GM12872 (cell line): ENCODE results near the gene TMEM186.

Experiments used
- TF ChIP-seq, protein P1 (sequence below): IDR thresholded peaks from 3 replicates; pipeline ENCODE4 v1.5.1; 2011; ENCODE audit warnings: low read depth, mild to moderate bottlenecking, low read length, moderate library complexity; ENCODE audit not compliant: insufficient read depth

Gene TMEM186

DNA sequence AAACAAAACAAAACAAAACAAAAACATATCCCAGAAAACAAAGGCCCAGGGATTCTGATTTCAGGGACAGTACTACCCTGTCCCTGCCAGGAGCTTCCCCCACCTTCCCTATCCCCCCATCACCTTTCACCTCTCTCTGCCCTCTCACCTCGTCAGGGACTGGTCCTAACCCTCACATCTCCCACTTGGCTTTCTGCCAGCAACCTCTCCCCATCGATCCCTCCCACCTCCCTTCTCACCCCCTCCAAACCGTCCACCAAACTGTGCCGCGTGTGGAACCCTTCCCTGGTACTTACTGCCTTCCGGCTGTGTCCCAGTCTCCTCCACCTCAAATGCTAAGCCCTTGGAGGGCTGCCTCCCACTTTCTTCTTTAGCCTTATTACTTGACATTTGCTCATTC, 36.4 kb downstream of the TMEM186 start:
- TF ChIP-seq, protein P1, sequence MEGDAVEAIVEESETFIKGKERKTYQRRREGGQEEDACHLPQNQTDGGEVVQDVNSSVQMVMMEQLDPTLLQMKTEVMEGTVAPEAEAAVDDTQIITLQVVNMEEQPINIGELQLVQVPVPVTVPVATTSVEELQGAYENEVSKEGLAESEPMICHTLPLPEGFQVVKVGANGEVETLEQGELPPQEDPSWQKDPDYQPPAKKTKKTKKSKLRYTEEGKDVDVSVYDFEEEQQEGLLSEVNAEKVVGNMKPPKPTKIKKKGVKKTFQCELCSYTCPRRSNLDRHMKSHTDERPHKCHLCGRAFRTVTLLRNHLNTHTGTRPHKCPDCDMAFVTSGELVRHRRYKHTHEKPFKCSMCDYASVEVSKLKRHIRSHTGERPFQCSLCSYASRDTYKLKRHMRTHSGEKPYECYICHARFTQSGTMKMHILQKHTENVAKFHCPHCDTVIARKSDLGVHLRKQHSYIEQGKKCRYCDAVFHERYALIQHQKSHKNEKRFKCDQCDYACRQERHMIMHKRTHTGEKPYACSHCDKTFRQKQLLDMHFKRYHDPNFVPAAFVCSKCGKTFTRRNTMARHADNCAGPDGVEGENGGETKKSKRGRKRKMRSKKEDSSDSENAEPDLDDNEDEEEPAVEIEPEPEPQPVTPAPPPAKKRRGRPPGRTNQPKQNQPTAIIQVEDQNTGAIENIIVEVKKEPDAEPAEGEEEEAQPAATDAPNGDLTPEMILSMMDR = no peak

DNA sequence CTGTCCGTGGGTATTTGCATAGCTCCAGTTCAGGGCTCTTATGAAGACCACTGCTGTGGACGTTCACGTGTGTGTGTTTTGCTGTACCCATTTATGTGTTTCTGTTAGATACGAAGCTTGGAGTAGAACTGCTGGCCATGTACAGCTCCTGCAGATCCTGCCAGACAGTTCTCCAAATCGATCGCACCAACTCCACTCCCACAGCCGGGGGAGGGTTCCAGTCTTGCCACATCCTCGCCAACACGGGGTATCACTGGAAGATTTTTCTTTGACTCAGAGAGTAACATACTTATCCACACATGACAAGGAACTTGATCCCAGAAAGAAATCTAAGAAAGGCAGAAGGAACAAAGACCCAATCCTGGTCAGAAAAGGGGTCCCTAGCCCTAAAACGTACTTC, 37.4 kb downstream of the TMEM186 start:
- TF ChIP-seq, protein P1 = no peak

DNA sequence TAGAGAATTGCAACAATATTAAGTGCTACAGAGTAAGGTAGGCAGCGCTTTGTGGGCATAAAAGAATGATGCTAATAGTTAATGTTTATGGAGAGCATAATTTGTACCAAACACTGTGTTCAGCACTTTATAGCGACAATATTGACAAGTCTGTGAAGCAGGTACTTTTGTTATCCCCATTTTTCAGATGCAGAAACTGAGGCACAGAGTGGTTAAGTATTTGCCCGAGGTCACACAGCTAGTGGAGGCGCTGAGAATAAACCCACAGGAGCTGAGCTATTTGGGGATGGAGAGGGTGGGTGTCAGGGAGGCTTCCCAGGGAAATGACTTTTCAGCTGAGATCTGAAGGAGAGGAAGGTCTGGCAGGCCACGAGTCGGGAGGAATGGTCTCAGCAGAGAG, 39.4 kb downstream of the TMEM186 start:
- TF ChIP-seq, protein P1 = no peak

DNA sequence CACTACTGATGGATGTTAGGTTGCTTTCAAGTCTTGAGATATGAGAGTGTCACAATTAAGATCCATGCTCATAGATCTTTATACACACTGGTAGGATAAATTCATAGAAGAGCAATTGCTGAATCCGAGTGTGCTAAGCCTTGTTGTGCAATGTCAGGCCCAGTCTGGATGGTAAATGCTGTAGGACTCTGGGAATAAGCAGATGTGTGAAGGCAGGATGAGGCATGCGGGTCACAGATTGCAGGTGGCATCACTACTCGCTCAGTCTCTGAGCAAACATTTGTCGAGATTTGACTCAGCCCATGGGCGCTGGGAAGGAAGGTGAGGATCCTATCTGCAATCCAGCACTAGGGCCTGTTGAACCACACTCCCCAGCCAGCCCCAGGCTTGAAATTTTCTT, 40.7 kb downstream of the TMEM186 start:
- TF ChIP-seq, protein P1 = no peak

DNA sequence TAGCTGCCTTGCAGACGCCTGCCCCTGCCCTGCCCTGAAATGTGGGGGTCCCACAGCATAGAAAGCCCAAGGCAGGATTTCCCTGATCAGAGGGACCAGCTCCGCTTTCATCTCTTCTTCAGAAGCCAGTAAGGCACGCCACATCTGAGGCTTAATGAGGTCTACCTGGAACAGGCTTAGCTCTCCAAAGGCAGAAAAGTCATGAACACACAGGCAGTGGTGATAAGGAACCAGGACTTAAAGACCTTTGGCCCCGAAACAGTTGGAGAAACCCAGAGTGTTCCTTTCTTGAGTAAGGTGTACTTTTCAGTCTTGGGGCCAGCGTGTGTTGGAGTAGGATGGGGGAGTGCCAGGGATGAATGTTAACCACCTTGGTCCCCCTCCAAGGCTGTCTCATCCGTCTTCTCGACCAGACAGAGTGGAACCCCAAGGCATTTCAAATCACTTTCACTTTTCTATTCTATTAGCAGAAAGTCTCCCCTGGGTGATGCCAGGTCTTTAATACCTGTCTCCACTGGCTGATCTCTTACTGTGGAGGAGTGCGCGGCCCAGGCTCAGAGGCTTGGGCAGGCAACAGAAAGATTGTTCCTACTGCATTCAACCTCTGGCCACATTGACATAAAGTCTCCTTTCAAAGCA, 43.9 kb downstream of the TMEM186 start:
- TF ChIP-seq, protein P1 = no peak

DNA sequence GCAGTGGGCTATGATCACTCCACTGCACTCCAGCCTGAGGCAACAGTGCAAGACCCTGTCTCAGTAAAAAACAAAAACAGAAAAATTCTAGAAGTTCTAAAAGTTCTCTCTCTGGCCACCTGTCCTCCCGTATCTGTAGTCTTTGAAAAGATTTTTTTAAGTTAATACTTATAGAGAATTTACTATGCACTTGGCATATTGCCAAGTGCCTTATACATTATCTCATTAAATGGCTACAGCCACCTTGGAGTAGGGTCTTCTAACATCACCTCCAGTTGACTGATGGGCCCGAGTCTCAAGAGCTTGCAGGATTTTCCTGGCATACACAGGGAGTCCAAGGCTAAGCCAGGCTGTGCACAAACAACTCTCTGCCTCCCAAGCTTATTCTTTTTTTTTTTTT, 44.7 kb downstream of the TMEM186 start:
- TF ChIP-seq, protein P1 = no peak

DNA sequence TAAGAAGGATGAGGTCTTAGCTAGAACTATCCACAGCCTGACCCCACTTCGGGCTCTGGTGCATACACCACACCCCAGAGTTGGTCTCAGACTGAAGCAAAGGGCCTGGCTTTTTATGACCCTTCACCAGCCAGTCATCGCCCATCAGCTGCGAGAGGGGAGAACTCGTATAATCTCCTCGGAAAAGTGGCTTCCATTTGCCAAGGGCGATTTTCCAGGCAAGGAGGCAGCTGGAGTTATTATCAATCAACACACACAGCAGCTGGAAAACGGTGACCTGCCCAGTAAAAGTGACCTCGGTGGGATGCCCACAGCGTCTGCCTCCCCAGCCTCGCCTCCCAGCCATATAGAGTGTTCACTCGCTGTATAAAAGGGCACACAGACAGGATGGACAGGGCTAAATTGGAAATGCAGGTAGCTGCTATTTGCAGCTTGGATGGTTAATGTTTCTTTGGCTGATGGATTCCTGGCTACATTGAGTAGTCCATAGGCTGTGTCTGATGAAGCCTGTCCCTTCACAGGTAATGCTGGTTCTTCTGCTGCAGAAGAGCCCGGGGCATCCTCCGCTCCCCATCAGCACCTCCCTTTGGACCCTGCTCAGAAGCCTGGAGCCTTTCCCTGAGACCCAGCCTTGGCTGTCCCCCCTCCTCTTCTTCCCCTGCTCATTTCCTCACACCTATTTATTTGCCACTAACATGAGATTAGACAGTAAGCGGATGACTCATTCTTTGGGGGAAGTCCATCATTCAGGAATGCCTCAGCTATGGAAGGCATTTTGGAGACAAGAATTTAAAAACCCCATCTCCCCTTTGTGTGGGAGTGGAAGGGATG, 45.7 kb downstream of the TMEM186 start:
- TF ChIP-seq, protein P1 = no peak
